Measurements from ENCODE around the gene ZDHHC11B. TPM values are rescaled to one million over a fixed set of nuclear protein-coding genes. Genes with fewer than 3 reads are reported as not detected.
A peak's percentile ranks its signal among the peaks of the same experiment; 100 is the strongest.
"Not testable (repeated sequence)": the region's sequence is repeated elsewhere in the genome, so short reads cannot be mapped to it uniquely, and the experiment has no call there.

The ZDHHC11B gene
- total and polyA plus RNA-seq, 2 donors = 0.71 to 2.2 TPM

- not testable (repeated sequence) for H3K9me3 ChIP-seq (ENCODE audit: control insufficient read depth in 2 of 2, insufficient read depth in 1 of 2, low read length in 1 of 2); H3K4me1 ChIP-seq (ENCODE audit: control insufficient read depth in 2 of 2, insufficient read depth in 2 of 2, low read length in 2 of 2); H3K36me3 ChIP-seq (ENCODE audit: control insufficient read depth in 2 of 2, insufficient read depth in 2 of 2, low read length in 1 of 2); H3K27ac ChIP-seq (ENCODE audit: low read depth in 1 of 2, low read length in 1 of 2); H3K4me3 ChIP-seq (ENCODE audit: low read length in 2 of 2); DNase-seq (ENCODE audit: low read depth in 6 of 9, low spot score in 9 of 9)
- H3K27me3 ChIP-seq (ENCODE audit: control insufficient read depth in 2 of 2, insufficient read depth in 1 of 2, low read length in 1 of 2) = peaks cover 18 to 30% of the 10 kb centered on the region in 2 donors
- 94% methylated on average over 9 of the region's 13 CpGs for WGBS
Measured at GRCh38 chr5:695475-695874, 89.1 kb downstream of the ZDHHC11B start.

DNA sequence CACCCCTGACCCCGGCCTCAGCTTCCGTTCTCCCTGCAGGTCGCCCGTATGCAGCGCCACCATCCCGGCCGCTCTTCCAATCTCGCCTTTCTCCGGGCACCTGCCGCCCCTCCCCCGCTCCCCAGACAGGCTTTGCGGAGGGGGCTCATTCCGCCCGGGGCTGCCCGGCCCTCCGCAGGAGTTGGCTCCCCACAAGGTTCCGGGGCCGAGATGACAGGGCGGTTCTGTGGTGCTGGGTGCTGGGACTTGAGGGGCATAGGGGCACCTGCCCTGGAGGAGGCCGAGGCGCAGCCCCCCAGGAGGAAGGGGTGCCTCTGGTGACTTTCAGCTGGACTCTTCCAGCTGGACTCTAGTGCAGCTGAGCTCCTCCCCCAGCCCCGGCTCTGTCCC is 90.5 kb downstream of the ZDHHC11B start:
- not testable (repeated sequence) for H3K36me3 ChIP-seq (ENCODE audit: control insufficient read depth in 2 of 2, insufficient read depth in 2 of 2, low read length in 1 of 2); H3K9me3 ChIP-seq (ENCODE audit: control insufficient read depth in 2 of 2, insufficient read depth in 1 of 2, low read length in 1 of 2); H3K4me1 ChIP-seq (ENCODE audit: control insufficient read depth in 2 of 2, insufficient read depth in 2 of 2, low read length in 2 of 2); H3K27ac ChIP-seq (ENCODE audit: low read depth in 1 of 2, low read length in 1 of 2); H3K4me3 ChIP-seq (ENCODE audit: low read length in 2 of 2); DNase-seq (ENCODE audit: low read depth in 6 of 9, low spot score in 9 of 9)
- 1% methylated on average over 21 of the region's 22 CpGs for WGBS
- peaks cover 18 to 30% of the 10 kb centered on the region in 2 donors for H3K27me3 ChIP-seq (ENCODE audit: control insufficient read depth in 2 of 2, insufficient read depth in 1 of 2, low read length in 1 of 2)

GRCh38 chr5:693271-694041 is 91.1 kb downstream of the ZDHHC11B start, which contains the start of gene TPPP:
Gene TPPP, minus strand, starts transcription at chr5:693352. Its CDS starts 15,292 bp downstream, at chr5:678060.
- Histone ChIP-seq H3K4me3 (ENCODE audit: low read length in 2 of 2) (peak within 1 kb of the TSS in 1 of 2 donors; percentile 52), H3K27me3 (ENCODE audit: control insufficient read depth in 2 of 2, insufficient read depth in 1 of 2, low read length in 1 of 2) (peaks cover 18 to 30% of the 10 kb centered on the region in 2 donors)
- WGBS = under 1% methylated on average over 100 of the region's 109 CpGs
- DNase-seq (ENCODE audit: low read depth in 6 of 9, low spot score in 9 of 9) = peak in 5 of 9 donors; percentile 27 to 58 (median 35)
- not testable (repeated sequence) for H3K27ac ChIP-seq (ENCODE audit: low read depth in 1 of 2, low read length in 1 of 2); H3K9me3 ChIP-seq (ENCODE audit: control insufficient read depth in 2 of 2, insufficient read depth in 1 of 2, low read length in 1 of 2); H3K36me3 ChIP-seq (ENCODE audit: control insufficient read depth in 2 of 2, insufficient read depth in 2 of 2, low read length in 1 of 2); H3K4me1 ChIP-seq (ENCODE audit: control insufficient read depth in 2 of 2, insufficient read depth in 2 of 2, low read length in 2 of 2)

- 1% methylated on average over 41 of the region's 41 CpGs for WGBS
- H3K4me1 ChIP-seq (ENCODE audit: control insufficient read depth in 2 of 2, insufficient read depth in 2 of 2, low read length in 2 of 2); DNase-seq (ENCODE audit: low read depth in 6 of 9, low spot score in 9 of 9); H3K27ac ChIP-seq (ENCODE audit: low read depth in 1 of 2, low read length in 1 of 2); H3K9me3 ChIP-seq (ENCODE audit: control insufficient read depth in 2 of 2, insufficient read depth in 1 of 2, low read length in 1 of 2); H3K36me3 ChIP-seq (ENCODE audit: control insufficient read depth in 2 of 2, insufficient read depth in 2 of 2, low read length in 1 of 2): not testable (repeated sequence)
- H3K4me3 ChIP-seq (ENCODE audit: low read length in 2 of 2) = peak overlapping the region in 1 of 2 donors; percentile 52
- H3K27me3 ChIP-seq (ENCODE audit: control insufficient read depth in 2 of 2, insufficient read depth in 1 of 2, low read length in 1 of 2) = peaks cover 18 to 28% of the 10 kb centered on the region in 2 donors
Measured at GRCh38 chr5:692529-693041, 91.9 kb downstream of the ZDHHC11B start.

DNA sequence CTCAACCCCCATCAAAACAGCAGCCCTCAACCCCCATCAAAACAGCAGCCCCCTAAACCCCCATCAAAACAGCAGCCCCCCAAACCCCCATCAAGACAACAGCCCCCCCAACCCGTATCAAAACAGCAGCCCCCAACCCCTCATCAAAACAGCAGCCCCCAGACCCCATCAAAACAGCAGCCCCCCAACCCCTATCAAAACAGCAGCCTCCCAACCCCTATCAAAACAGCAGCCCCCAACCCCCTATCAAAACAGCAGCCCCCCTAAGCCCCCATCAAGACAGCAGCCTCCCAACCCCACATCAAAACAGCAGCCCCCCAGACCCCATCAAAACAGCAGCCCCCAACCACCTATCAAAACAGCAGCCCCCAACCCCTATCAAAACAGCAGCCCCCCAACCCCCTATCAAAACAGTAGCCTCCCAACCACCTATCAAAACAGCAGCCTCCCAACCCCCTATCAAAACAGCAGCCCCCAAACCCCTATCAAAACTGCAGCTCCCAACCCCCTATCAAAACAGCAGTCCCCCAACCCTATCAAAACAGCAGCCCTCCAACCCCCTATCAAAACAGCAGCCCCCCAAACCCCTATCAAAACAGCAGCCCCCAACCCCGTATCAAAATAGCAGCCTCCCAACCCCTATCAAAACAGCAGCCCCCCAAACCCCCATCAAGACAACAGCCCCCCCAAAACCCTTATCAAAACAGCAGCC is 92.6 kb downstream of the ZDHHC11B start:
- peaks cover 18 to 24% of the 10 kb centered on the region in 2 donors for H3K27me3 ChIP-seq (ENCODE audit: control insufficient read depth in 2 of 2, insufficient read depth in 1 of 2, low read length in 1 of 2)
- no peaks in the 10 kb centered on the region for H3K36me3 ChIP-seq (ENCODE audit: control insufficient read depth in 2 of 2, insufficient read depth in 2 of 2, low read length in 1 of 2)
- 41% methylated on average over 2 of the region's 2 CpGs for WGBS
- no peak overlapping the region for H3K27ac ChIP-seq (ENCODE audit: low read depth in 1 of 2, low read length in 1 of 2)
- no peak for DNase-seq (ENCODE audit: low read depth in 6 of 9, low spot score in 9 of 9)
- H3K4me3 ChIP-seq (ENCODE audit: low read length in 2 of 2) = no peak overlapping the region
- peaks cover 2 to 3% of the 10 kb centered on the region in 2 donors for H3K4me1 ChIP-seq (ENCODE audit: control insufficient read depth in 2 of 2, insufficient read depth in 2 of 2, low read length in 2 of 2)
- H3K9me3 ChIP-seq (ENCODE audit: control insufficient read depth in 2 of 2, insufficient read depth in 1 of 2, low read length in 1 of 2) = no peaks in the 10 kb centered on the region

- H3K36me3 ChIP-seq (ENCODE audit: control insufficient read depth in 2 of 2, insufficient read depth in 2 of 2, low read length in 1 of 2); H3K9me3 ChIP-seq (ENCODE audit: control insufficient read depth in 2 of 2, insufficient read depth in 1 of 2, low read length in 1 of 2); H3K4me3 ChIP-seq (ENCODE audit: low read length in 2 of 2); H3K27ac ChIP-seq (ENCODE audit: low read depth in 1 of 2, low read length in 1 of 2); H3K4me1 ChIP-seq (ENCODE audit: control insufficient read depth in 2 of 2, insufficient read depth in 2 of 2, low read length in 2 of 2); DNase-seq (ENCODE audit: low read depth in 6 of 9, low spot score in 9 of 9): not testable (repeated sequence)
- WGBS = 3% methylated on average over 19 of the region's 23 CpGs
- peaks cover 18 to 24% of the 10 kb centered on the region in 2 donors for H3K27me3 ChIP-seq (ENCODE audit: control insufficient read depth in 2 of 2, insufficient read depth in 1 of 2, low read length in 1 of 2)
Measured at GRCh38 chr5:691049-691448, 93.5 kb downstream of the ZDHHC11B start.

DNA sequence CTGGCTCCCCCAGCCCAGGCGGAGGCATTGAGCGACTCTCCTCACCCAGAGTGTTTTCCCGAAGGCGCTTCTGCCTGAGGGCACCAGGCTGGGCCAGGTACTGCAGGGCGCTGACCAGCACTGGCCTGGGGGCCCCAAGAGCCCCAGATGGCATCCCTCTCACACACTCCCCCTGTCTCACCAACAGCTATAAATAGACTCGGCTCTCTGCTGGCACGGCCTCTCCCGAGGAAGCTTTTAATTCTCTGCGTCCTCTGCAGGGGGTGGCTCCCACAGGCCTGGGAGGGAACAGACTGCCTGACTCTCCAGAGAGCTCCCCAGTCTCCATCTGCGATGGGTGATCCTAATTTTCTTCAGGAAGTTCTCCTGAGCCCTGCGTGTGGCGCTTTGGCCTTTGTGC is 94.2 kb downstream of the ZDHHC11B start:
- peaks cover 18 to 22% of the 10 kb centered on the region in 2 donors for H3K27me3 ChIP-seq (ENCODE audit: control insufficient read depth in 2 of 2, insufficient read depth in 1 of 2, low read length in 1 of 2)
- not testable (repeated sequence) for DNase-seq (ENCODE audit: low read depth in 6 of 9, low spot score in 9 of 9); H3K27ac ChIP-seq (ENCODE audit: low read depth in 1 of 2, low read length in 1 of 2); H3K9me3 ChIP-seq (ENCODE audit: control insufficient read depth in 2 of 2, insufficient read depth in 1 of 2, low read length in 1 of 2); H3K4me3 ChIP-seq (ENCODE audit: low read length in 2 of 2); H3K4me1 ChIP-seq (ENCODE audit: control insufficient read depth in 2 of 2, insufficient read depth in 2 of 2, low read length in 2 of 2); H3K36me3 ChIP-seq (ENCODE audit: control insufficient read depth in 2 of 2, insufficient read depth in 2 of 2, low read length in 1 of 2)
- WGBS = no CpG with 5 or more reads among the region's 12 CpGs

- not testable (repeated sequence) for H3K9me3 ChIP-seq (ENCODE audit: control insufficient read depth in 2 of 2, insufficient read depth in 1 of 2, low read length in 1 of 2); H3K27ac ChIP-seq (ENCODE audit: low read depth in 1 of 2, low read length in 1 of 2); DNase-seq (ENCODE audit: low read depth in 6 of 9, low spot score in 9 of 9); H3K36me3 ChIP-seq (ENCODE audit: control insufficient read depth in 2 of 2, insufficient read depth in 2 of 2, low read length in 1 of 2); H3K4me3 ChIP-seq (ENCODE audit: low read length in 2 of 2); H3K4me1 ChIP-seq (ENCODE audit: control insufficient read depth in 2 of 2, insufficient read depth in 2 of 2, low read length in 2 of 2)
- 93% methylated on average over 29 of the region's 30 CpGs for WGBS
- peaks cover 14% of the 10 kb centered on the region in 2 donors for H3K27me3 ChIP-seq (ENCODE audit: control insufficient read depth in 2 of 2, insufficient read depth in 1 of 2, low read length in 1 of 2)
Measured at GRCh38 chr5:688348-689010, 96.0 kb downstream of the ZDHHC11B start.

- H3K27ac ChIP-seq (ENCODE audit: low read depth in 1 of 2, low read length in 1 of 2); DNase-seq (ENCODE audit: low read depth in 6 of 9, low spot score in 9 of 9); H3K4me3 ChIP-seq (ENCODE audit: low read length in 2 of 2); H3K9me3 ChIP-seq (ENCODE audit: control insufficient read depth in 2 of 2, insufficient read depth in 1 of 2, low read length in 1 of 2); H3K36me3 ChIP-seq (ENCODE audit: control insufficient read depth in 2 of 2, insufficient read depth in 2 of 2, low read length in 1 of 2); H3K27me3 ChIP-seq (ENCODE audit: control insufficient read depth in 2 of 2, insufficient read depth in 1 of 2, low read length in 1 of 2); H3K4me1 ChIP-seq (ENCODE audit: control insufficient read depth in 2 of 2, insufficient read depth in 2 of 2, low read length in 2 of 2): not testable (repeated sequence)
- 82% methylated on average over 12 of the region's 12 CpGs for WGBS
Measured at GRCh38 chr5:686936-687335, 97.6 kb downstream of the ZDHHC11B start.
